Heart right ventricle (tissue), 16 donors: ENCODE measurements around the gene ZBTB44. TPM values are rescaled to one million over a fixed set of nuclear protein-coding genes. Genes with fewer than 3 reads are reported as not detected.
A peak's percentile ranks its signal among the peaks of the same experiment; 100 is the strongest.
"Not testable (repeated sequence)": the region's sequence is repeated elsewhere in the genome, so short reads cannot be mapped to it uniquely, and the experiment has no call there.

Source experiments
- ATAC-seq, 8 donors: fragments of 200-7000 bp; cut with Tn5 transposase; one replicate each; pipeline ENCODE4 v1.9.1; 2020; ENCODE audit warnings: mild to moderate bottlenecking in 8 of 8, moderate library complexity in 8 of 8, moderate number of reproducible peaks in 1 of 8
- DNase-seq, 2 donors: peaks; one replicate each; pipeline ENCODE4 v3.0.0-alpha.2; 2020
- H3K27ac ChIP-seq, 10 donors: fragments of 200-600 bp; sonication (generic) in 2 of 10; one replicate each; pipeline versions ENCODE4 v1.5.0 to v1.8.0; 2020 to 2022; ENCODE audit warnings: mild to moderate bottlenecking in 3 of 10
- H3K27me3 ChIP-seq, 7 donors: fragments of 200-600 bp; one replicate each; pipeline ENCODE4 v1.8.0; 2021 to 2022; ENCODE audit warnings: mild to moderate bottlenecking in 2 of 7
- H3K36me3 ChIP-seq, 9 donors: fragments of 200-600 bp; sonication (generic) in 1 of 9; one replicate each; pipeline versions ENCODE4 v1.5.0 to v1.8.0; 2020 to 2022; ENCODE audit warnings: mild to moderate bottlenecking in 2 of 9
- H3K4me1 ChIP-seq, 9 donors: fragments of 200-600 bp; sonication (generic) in 1 of 9; one replicate each; pipeline versions ENCODE4 v1.5.0 to v1.8.0; 2020 to 2022; ENCODE audit warnings: mild to moderate bottlenecking in 4 of 9
- H3K4me3 ChIP-seq, 10 donors: fragments of 200-600 bp; sonication (generic) in 2 of 10; one replicate each; pipeline versions ENCODE4 v1.5.0 to v1.8.0; 2020 to 2022; ENCODE audit warnings: mild to moderate bottlenecking in 7 of 10, moderate library complexity in 2 of 10
- H3K9me3 ChIP-seq, 11 donors: fragments of 200-600 bp in 10 of 11; sonication (generic) in 2 of 11; one replicate each; pipeline versions ENCODE4 v1.5.0 to v1.8.0; 2013 to 2022; ENCODE audit warnings: mild to moderate bottlenecking in 2 of 11, control low read depth in 1 of 11, moderate library complexity in 1 of 11
- WGBS, 2 donors: extraction: QIAGEN DNeasy Blood & Tissue Kit; methylation state at CpG; one replicate each; pipeline ENCODE4 v1.1.7; 2013; ENCODE audit warnings: inconsistent platforms in 1 of 2; 5-methylcytosine and 5-hydroxymethylcytosine counted together
- intact Hi-C, 10 donors: fragments of 100-400 bp; cut with DNase I; formaldehyde crosslinking; loops; one replicate each; pipeline versions ENCODE4 v1.11.1 to v1.14.2; 2022
- polyA plus RNA-seq, 2 donors: library from polyadenylated mRNA; stranded (reverse); fragments of 200-250 nt; gene quantifications; one replicate each; pipeline ENCODE4 v1.2.3, GENCODE V29; 2013
- total RNA-seq, 10 donors: library from RNA; stranded (reverse); fragmentation: NEBNext Ultra II Directional in 3 of 10; extraction: Animal tissue kit (Norgen Biotek cat#: 25700) in 3 of 10; gene quantifications; one replicate each; pipeline versions ENCODE4 v1.2.1 to v1.2.4, GENCODE V29; 2021 to 2023
- TF ChIP-seq, protein P1 (sequence below), 9 donors: fragments of 200-600 bp; sonication (generic) in 2 of 9; IDR thresholded peaks; one replicate each; pipeline versions ENCODE4 v1.5.0 to v1.8.0; 2021 to 2022; ENCODE audit warnings: antibody characterized with exemption in 9 of 9, mild to moderate bottlenecking in 5 of 9, moderate library complexity in 1 of 9
- donor health status: Arrhythmogenic right ventricular cardiomyopathy.
- donor health status: ischemic (EF 13 %, LVEDD 7.1; RV severe dilation, severe dysfunction).
- donor health status: healthy with polysubstance abuse.
- donor health status: DM: no; HTN: yes; CAD: no.
- donor health status: DM: no; HTN: no; CAD: no.
- donor health status: ischemic (EF 25% LVEDD 6.9; RV normal size, moderate dysfunction).
- donor health status: ischemic (EF 25% LVEDD 5.7; RV mildly dilated, moderate dysfunction).
- donor health status: healthy.
- donor health status: DM: yes; HTN: yes; CAD: no.
- donor health status: Ischemic cardiomyopathy.
- donor health status: ischemic (EF 35%, LVEDD 5.7; RV mildly dilated, moderate dysfunction).
- donor health status: nonischemic (EF 11% LVEDD 7.7; RV severe dilation, severe dysfunction).
- donor health status: DM: yes; HTN: yes; CAD: no.
- donor health status: PGD.
- donor health status: ischemic (EF 29% LVEDD 5.4; RV normal size, mild dysfunction).
- donor health status: nonischemic (EF 23%, LVEDD 6.1; RV moderate dilation, normal function).

The ZBTB44 gene
- total and polyA plus RNA-seq, 12 donors, result 6.8 to 51.6 (median 39.3) TPM

DNA sequence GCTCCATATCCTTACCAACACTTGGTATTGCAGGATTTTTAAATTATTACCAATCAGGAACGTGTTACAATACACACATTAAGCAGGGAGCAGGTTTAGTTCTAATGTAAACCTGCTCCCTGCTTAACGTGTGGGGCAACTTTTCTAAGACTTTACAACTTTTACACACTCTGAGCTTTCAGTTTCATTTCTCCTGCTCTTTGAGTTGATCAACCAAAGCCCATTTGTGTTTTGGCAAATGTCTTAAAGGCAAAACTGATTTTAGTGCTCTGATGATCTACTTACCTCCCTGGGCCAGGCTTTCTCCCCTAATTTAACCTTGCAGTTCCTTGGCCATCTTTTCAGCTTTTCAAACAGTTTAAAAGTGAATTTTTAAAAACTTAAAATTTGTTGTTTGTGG lies 70.9 kb downstream of the ZBTB44 start:
- WGBS, 2 donors, result 64 to 83% methylated on average over 2 of the region's 2 CpGs
- Histone ChIP-seq H3K4me1 (peaks cover 0 to 26% (median 10%) of the 10 kb centered on the region in 9 donors), H3K4me3 (no peak overlapping the region), H3K9me3 (no peaks in the 10 kb centered on the region), H3K27ac (no peak overlapping the region), H3K27me3 (no peaks in the 10 kb centered on the region), H3K36me3 (peaks cover 0 to 10% (median 0%) of the 10 kb centered on the region in 9 donors)
- intact Hi-C loops, result no loop called here
- TF ChIP-seq, protein P1, sequence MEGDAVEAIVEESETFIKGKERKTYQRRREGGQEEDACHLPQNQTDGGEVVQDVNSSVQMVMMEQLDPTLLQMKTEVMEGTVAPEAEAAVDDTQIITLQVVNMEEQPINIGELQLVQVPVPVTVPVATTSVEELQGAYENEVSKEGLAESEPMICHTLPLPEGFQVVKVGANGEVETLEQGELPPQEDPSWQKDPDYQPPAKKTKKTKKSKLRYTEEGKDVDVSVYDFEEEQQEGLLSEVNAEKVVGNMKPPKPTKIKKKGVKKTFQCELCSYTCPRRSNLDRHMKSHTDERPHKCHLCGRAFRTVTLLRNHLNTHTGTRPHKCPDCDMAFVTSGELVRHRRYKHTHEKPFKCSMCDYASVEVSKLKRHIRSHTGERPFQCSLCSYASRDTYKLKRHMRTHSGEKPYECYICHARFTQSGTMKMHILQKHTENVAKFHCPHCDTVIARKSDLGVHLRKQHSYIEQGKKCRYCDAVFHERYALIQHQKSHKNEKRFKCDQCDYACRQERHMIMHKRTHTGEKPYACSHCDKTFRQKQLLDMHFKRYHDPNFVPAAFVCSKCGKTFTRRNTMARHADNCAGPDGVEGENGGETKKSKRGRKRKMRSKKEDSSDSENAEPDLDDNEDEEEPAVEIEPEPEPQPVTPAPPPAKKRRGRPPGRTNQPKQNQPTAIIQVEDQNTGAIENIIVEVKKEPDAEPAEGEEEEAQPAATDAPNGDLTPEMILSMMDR (IDR thresholded peaks at IDR 0.05), result no peak
- ATAC-seq, result no peak
- no peak for DNase-seq

DNA sequence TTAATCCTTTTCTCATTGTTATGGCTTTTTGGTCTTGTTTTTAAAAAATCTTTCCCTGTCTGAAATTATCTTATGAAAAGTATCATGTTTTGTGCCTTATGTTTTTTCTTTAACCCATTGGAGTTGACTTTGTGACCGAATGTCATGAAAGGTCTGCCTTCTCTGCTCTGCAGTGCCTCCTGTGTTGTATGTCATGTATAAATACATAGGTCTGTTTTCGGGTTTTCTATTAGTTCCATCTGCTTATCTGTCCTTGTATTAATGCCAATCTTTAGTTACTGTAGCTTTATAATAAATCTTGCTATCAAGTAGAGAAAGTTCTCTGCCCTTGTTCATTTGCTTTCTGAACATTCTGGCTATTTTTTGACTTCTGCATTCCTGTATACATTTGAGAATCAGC lies 73.0 kb downstream of the ZBTB44 start:
- H3K27me3 ChIP-seq, result no peaks in the 10 kb centered on the region
- H3K27ac ChIP-seq, result no peak overlapping the region
- intact Hi-C loops, result no loop called here
- DNase-seq (no peak), ATAC-seq (no peak)
- no peaks in the 10 kb centered on the region for H3K9me3 ChIP-seq
- TF ChIP-seq, protein P1 (IDR thresholded peaks at IDR 0.05), result no peak
- peaks cover 0 to 19% (median 7%) of the 10 kb centered on the region in 9 donors for H3K4me1 ChIP-seq
- no peak overlapping the region for H3K4me3 ChIP-seq
- WGBS, 2 donors, result 87 to 95% methylated on average over 2 of the region's 2 CpGs
- peaks cover 0 to 29% (median 9%) of the 10 kb centered on the region in 9 donors for H3K36me3 ChIP-seq

DNA sequence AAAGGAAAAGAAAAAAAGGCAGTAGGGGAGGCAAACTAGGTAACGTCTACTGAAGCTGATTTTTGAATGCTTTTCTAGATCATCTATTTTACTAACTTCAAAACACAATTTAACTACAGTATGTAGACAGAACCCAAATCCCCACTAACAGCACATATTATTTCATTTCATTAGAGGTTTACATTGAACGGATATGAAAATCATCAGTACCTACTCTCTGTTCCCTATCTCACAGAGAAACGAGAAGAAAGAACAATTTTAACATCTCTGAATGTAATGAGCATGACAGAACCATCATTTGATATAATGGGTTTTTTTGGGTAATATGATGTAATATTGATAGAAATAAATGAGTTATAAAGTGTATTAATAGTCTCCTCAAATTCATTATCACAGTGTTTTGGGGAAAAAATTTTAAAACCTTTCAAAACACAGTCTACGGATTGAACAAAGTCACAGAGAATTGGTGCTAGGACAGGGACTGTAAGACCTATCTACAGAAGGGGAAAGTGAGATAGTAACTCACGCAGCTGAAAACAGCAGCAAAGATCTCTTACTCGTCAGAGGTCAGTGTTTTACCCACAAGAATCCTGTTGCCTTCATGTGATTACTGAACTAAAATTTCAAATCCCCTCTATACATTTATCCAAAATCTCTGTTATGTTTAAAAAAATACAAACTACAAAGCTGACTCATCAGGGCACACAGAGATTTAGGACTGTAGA lies 77.3 kb downstream of the ZBTB44 start:
- ATAC-seq, result no peak
- no peak for DNase-seq
- Histone ChIP-seq H3K36me3 (peaks cover 0 to 64% (median 12%) of the 10 kb centered on the region in 9 donors), H3K4me3 (no peak overlapping the region), H3K27me3 (no peaks in the 10 kb centered on the region), H3K4me1 (no peaks in the 10 kb centered on the region), H3K27ac (no peak overlapping the region), H3K9me3 (no peaks in the 10 kb centered on the region)
- TF ChIP-seq, protein P1 (IDR thresholded peaks at IDR 0.05), result no peak
- whole genome bisulfite sequencing, 2 donors, result 91 to 92% methylated on average over 6 of the region's 6 CpGs
- intact Hi-C loops, result no loop called here

DNA sequence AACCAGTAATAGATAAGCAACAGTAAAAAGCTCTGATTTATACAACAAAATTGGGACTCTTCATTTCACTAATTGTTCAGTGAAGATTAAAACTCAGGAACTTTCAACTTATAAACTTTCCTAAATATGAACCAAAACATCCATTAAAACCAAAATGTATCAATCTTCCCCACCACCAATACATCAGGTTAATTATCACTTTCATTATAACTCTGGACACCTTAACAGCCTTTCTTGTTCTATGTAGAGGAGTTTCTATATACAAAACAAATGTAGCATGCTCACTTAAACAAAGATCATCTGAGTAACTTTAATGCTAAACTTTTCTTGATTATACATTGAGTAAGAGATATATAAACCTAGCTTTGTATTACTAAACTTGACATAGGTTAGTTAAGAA lies 80.4 kb downstream of the ZBTB44 start:
- Histone ChIP-seq H3K27me3 (no peaks in the 10 kb centered on the region), H3K4me3 (no peak overlapping the region), H3K36me3 (peaks cover 0 to 79% (median 13%) of the 10 kb centered on the region in 9 donors), H3K27ac (peak overlapping the region in 1 of 10 donors; percentile 18), H3K9me3 (no peaks in the 10 kb centered on the region), H3K4me1 (no peaks in the 10 kb centered on the region)
- ATAC-seq (no peak), DNase-seq (no peak)
- intact Hi-C loops, result no loop called here
- TF ChIP-seq, protein P1 (IDR thresholded peaks at IDR 0.05), result no peak

DNA sequence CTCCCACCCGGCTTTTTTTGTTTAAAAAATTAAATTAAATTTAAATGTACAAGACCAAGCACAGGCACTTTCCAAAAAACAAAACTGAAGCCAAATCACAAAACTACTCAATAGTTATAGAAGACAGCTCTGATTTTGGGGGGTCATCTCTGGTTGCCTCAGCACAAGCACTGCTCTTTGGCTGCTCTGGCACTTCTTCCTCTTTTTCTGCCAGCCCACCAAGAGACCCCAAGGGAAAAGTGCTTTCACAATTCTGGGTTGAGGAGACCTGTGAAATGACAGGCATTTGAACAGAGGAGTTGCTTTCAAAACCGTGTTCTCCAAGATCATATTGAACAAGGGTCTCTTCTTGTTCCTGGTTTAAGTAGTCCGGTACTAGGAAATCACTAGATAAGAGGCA lies 80.8 kb downstream of the ZBTB44 start:
- Histone ChIP-seq H3K27ac (peak overlapping the region in 1 of 10 donors; percentile 18), H3K36me3 (peaks cover 0 to 75% (median 13%) of the 10 kb centered on the region in 9 donors)
- intact Hi-C loops, H3K4me3 ChIP-seq, H3K9me3 ChIP-seq, H3K27me3 ChIP-seq, H3K4me1 ChIP-seq, ATAC-seq, DNase-seq: not testable (repeated sequence)
- 81 to 83% methylated on average over 3 of the region's 3 CpGs for WGBS, 2 donors

DNA sequence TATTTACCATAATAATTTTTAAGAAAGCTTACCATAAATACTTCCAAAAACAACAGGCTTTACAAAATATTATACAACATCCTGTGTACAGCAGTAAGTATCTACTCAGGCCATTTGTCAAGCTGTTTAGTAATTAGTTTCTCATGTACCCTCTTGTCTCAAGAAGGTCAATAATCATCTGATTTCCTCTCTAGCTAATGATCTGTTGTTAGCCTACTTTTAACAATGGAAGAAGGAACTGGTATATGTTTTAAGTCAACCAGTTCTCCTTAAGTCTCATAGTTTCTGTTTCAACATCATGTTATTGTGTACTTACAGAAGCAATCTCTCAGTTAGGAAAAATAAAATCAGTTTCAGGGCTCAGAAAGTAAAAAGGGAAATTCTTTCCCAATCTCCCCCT lies 81.2 kb downstream of the ZBTB44 start:
- H3K27ac ChIP-seq, result peak overlapping the region in 1 of 10 donors; percentile 7
- ATAC-seq, H3K9me3 ChIP-seq, DNase-seq, intact Hi-C loops, H3K4me3 ChIP-seq, H3K27me3 ChIP-seq, H3K4me1 ChIP-seq: not testable (repeated sequence)
- H3K36me3 ChIP-seq, result peaks cover 0 to 73% (median 13%) of the 10 kb centered on the region in 9 donors
